Retinal pigment epithelial cell (primary cell): ENCODE data around the gene MPDZ.

Source experiments
- DNase-seq: peaks from one replicate; pipeline ENCODE4 v3.0.0-alpha.2; 2010; ENCODE audit warnings: low read depth
- H3K4me3 ChIP-seq: 2 replicates; pipeline ENCODE4 v1.5.1; 2011; ENCODE audit warnings: mild to moderate bottlenecking, low read length, control low read depth, moderate library complexity
- TF ChIP-seq, protein P1 (sequence below): conservative IDR thresholded peaks from 2 replicates; pipeline ENCODE4 v1.5.1; 2011; ENCODE audit warnings: low read depth, low read length, control low read depth, inconsistent platforms

Gene MPDZ

GRCh38 chr9:13292782-13293181, 13.3 kb upstream of the MPDZ start:
- H3K4me3 ChIP-seq: no peak overlapping the region
- TF ChIP-seq, protein P1, sequence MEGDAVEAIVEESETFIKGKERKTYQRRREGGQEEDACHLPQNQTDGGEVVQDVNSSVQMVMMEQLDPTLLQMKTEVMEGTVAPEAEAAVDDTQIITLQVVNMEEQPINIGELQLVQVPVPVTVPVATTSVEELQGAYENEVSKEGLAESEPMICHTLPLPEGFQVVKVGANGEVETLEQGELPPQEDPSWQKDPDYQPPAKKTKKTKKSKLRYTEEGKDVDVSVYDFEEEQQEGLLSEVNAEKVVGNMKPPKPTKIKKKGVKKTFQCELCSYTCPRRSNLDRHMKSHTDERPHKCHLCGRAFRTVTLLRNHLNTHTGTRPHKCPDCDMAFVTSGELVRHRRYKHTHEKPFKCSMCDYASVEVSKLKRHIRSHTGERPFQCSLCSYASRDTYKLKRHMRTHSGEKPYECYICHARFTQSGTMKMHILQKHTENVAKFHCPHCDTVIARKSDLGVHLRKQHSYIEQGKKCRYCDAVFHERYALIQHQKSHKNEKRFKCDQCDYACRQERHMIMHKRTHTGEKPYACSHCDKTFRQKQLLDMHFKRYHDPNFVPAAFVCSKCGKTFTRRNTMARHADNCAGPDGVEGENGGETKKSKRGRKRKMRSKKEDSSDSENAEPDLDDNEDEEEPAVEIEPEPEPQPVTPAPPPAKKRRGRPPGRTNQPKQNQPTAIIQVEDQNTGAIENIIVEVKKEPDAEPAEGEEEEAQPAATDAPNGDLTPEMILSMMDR: no peak
- DNase-seq: no peak

GRCh38 chr9:13292158-13292557, 12.7 kb upstream of the MPDZ start:
- DNase-seq: no peak
- TF ChIP-seq, protein P1: no peak
- no peak overlapping the region for H3K4me3 ChIP-seq

DNA sequence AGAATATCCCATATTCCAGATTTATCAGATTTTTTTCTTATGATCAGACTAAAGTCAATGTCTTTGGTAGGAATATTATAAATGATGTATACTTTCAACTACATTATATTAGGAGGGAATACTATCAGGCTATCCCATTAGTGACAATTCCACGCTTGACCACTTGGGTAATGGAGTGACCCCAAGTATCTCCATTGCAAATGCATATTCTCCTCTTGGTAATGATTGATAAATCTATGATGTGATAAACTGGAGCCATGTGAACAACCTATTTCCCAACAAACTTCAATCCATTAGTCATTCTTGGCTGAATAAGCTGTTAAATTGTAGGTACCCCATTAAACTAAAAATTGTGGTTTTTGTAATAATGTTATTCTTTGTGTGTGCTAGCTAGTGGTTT, 12.2 kb upstream of the MPDZ start:
- TF ChIP-seq, protein P1: no peak
- DNase-seq: no peak
- H3K4me3 ChIP-seq: no peak overlapping the region

DNA sequence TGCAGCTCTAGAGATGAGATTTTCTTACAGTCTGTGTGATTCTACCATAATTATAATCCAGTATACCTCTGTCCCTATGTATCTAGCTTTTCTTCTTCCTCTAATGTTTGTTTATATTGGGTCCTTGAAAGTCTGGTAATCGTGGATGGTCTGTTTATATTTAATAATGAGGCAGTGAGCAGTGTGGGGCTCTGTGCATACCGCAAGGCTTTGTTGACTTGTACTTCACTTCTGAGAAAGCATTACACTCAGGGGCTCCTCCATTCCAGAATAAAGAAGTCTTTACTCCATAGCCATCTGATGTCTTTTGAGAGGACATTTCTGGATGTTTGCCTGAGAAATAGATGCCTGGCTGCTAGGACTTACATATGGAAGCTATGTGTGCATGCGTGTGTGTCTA, 4.5 kb upstream of the MPDZ start:
- H3K4me3 ChIP-seq: no peak overlapping the region
- TF ChIP-seq, protein P1: no peak
- DNase-seq: no peak

DNA sequence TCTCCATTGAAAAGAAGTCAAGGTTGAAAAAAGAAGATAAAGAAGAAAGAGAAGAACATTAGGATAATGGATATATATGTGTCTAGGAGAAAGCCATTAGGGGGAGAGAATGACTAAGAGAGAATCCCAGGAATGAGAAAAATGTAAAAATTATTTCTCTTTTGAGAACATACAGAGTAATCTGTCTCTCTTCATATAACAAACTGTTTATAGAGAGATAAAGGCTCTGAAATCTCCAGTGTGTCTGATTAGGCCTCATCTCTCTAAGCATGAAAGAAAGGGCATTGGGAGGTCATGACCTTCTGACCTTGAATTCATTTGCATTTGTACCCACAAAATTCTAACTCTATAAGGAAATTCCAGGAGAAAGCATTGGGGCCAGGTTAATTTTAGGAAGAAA, 3.5 kb upstream of the MPDZ start:
- no peak for DNase-seq
- H3K4me3 ChIP-seq: no peak overlapping the region
- TF ChIP-seq, protein P1: no peak

DNA sequence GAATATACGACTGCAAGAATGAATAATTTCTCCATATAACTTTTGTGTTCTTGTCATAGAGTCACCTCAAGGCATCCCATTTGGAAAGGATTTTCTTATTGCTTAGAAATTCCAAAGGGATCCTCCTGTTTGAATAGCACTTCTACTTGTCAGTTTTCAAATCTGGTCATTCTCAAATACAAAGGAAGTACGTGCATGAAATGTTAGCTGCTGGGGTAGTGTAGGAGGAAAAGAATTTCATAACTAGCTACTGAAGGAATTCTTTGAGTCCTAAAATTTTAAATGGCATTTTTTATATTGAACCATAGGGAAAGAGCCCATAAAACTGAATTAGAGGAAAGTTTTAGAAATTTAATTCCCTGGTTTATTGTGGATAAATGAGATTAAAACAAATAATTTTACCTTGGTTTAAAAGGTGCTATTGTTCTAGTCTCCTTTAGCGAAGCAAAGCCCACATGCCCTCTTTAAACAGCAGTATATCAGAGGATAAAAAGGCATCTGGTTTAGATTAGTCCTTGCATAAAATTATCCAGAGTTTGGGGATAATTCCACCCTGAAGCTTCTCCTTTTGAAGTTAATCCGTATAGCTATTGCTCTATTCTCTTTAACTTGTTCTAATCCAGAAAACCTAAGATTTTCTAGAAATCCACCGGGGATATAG, 2.0 kb upstream of the MPDZ start:
- TF ChIP-seq, protein P1: no peak
- H3K4me3 ChIP-seq: no peak overlapping the region
- no peak for DNase-seq
